ENCODE results near the gene ARRDC3. TPM values are rescaled to one million over a fixed set of nuclear protein-coding genes. Genes with fewer than 3 reads are reported as not detected.
"Not testable (repeated sequence)": the region's sequence is repeated elsewhere in the genome, so short reads cannot be mapped to it uniquely, and the experiment has no call there.

The ARRDC3 gene
- total and polyA plus RNA-seq, 2 experiments from 2014 or later: 11.9 to 16.5 TPM

GRCh38 chr5:91343916-91344315, 39.2 kb downstream of the ARRDC3 start (continued):
- no peak for TF ChIP-seq ZNF462 (CRISPR knock-in tag; IDR thresholded peaks at IDR 0.05)
- TF ChIP-seq EZH2 (IDR thresholded peaks at IDR 0.05; ENCODE audit: low read depth, unreplicated experiment): no peak
- no peak for TF ChIP-seq REST (IDR thresholded peaks at IDR 0.05; ENCODE audit: unreplicated experiment)
- TF ChIP-seq NANOG (IDR thresholded peaks at IDR 0.05; ENCODE audit: borderline replicate concordance): no peak

GRCh38 chr5:91342931-91343330, 40.2 kb downstream of the ARRDC3 start:
- not testable (repeated sequence) for H3K36me3 Mint-ChIP-seq (ENCODE audit: low read depth); H3K27me3 Mint-ChIP-seq (ENCODE audit: insufficient read depth, low read depth, poor library complexity); H3K27me3 ChIP-seq (ENCODE audit: insufficient read depth); H3K9me2 ChIP-seq (ENCODE audit: insufficient read depth); H4K20me1 ChIP-seq (replicated peaks; ENCODE audit: insufficient read depth); DNase-seq (ENCODE audit: low spot score); H3K4me3 ChIP-seq; H3K27ac ChIP-seq (ENCODE audit: low read depth); H2AFZ ChIP-seq; H3K79me2 ChIP-seq (replicated peaks; ENCODE audit: insufficient read depth); H3K4me3 Mint-ChIP-seq; H3K36me3 ChIP-seq (ENCODE audit: insufficient read depth); H3F3A ChIP-seq (replicated peaks; ENCODE audit: low read depth); H3K27ac Mint-ChIP-seq; H3K4me2 ChIP-seq; ATAC-seq
- peaks cover 15% of the 10 kb centered on the region for H3K4me1 ChIP-seq (ENCODE audit: insufficient read depth)
- H3K4me1 Mint-ChIP-seq: peaks cover 13% of the 10 kb centered on the region; the same call in 2 of the 3 replicates
- peaks cover 13% of the 10 kb centered on the region for H3K9me3 Mint-ChIP-seq
